AG04449 (cell line): Measurements from ENCODE around the gene RSPH1.

ENCODE experiments used
- CTCF ChIA-PET: fragments of 350-600 bp; formaldehyde crosslinking; extraction: SDS; loops from one replicate; lab custom pipeline; 2021; ENCODE audit warnings: antibody characterized with exemption; lab: Yijun Ruan, JAX
- POLR2A ChIA-PET: fragments of 400-600, 350-600 bp; formaldehyde crosslinking; extraction: SDS; loops from one replicate; lab custom pipeline; 2020; ENCODE audit warnings: antibody characterized with exemption, inconsistent platforms; lab: Yijun Ruan, JAX
- DNase-seq: peaks from one replicate; pipeline ENCODE4 v3.0.0-alpha.2; 2010; ENCODE audit warnings: low read depth, low spot score
- H3K4me3 ChIP-seq: 2 replicates; pipeline ENCODE4 v1.5.1; 2011; ENCODE audit warnings: low read depth, mild to moderate bottlenecking, control low read depth, low read length
- CTCF ChIP-seq: IDR thresholded peaks from one replicate; pipeline ENCODE4 v1.5.1; 2011; ENCODE audit warnings: mild to moderate bottlenecking, moderate library complexity, low read length, control low read depth, inconsistent platforms; ENCODE audit not compliant: insufficient read depth; ENCODE audit errors: missing control alignments

The RSPH1 gene

GRCh38 chr21:42513151-42513984, 17.3 kb upstream of the RSPH1 start, which contains the start of gene SLC37A1:
SLC37A1 (plus strand) TSS chr21:42513852; CDS start chr21:42518455, 4,603 bp downstream.
- CTCF ChIA-PET: no interaction called here
- H3K4me3 ChIP-seq: peak within 1 kb of the TSS; percentile 33
- POLR2A ChIA-PET: no interaction called here
- TF ChIP-seq CTCF: no peak
- no peak for DNase-seq

- ChIA-PET POLR2A (no interaction called here), CTCF (no interaction called here)
- no peak overlapping the region for H3K4me3 ChIP-seq
- TF ChIP-seq CTCF: no peak
- DNase-seq: no peak
These were observed 16.5 kb upstream of the RSPH1 start for GRCh38 chr21:42512346-42513034.

- CTCF ChIA-PET: no interaction called here
- POLR2A ChIA-PET: no interaction called here
- TF ChIP-seq CTCF: no peak
- no peak overlapping the region for H3K4me3 ChIP-seq
- DNase-seq: no peak
These were observed 13.2 kb upstream of the RSPH1 start for GRCh38 chr21:42509244-42509643.

GRCh38 chr21:42508371-42508770, 12.3 kb upstream of the RSPH1 start:
- CTCF ChIA-PET: no interaction called here
- no peak for DNase-seq
- POLR2A ChIA-PET: no interaction called here
- no peak overlapping the region for H3K4me3 ChIP-seq
- no peak for TF ChIP-seq CTCF

GRCh38 chr21:42507418-42507817, 11.4 kb upstream of the RSPH1 start:
- H3K4me3 ChIP-seq: no peak overlapping the region
- DNase-seq: no peak
- ChIA-PET POLR2A (no interaction called here), CTCF (no interaction called here)
- no peak for TF ChIP-seq CTCF

- TF ChIP-seq CTCF: no peak
- DNase-seq: no peak
- no peak overlapping the region for H3K4me3 ChIP-seq
- CTCF ChIA-PET: interaction anchor here (1.0 kb wide), 1 partner anchor 15 kb away, joined by 4 read pairs; no protein-coding TSS in a partner anchor
- POLR2A ChIA-PET: no interaction called here
These were observed 9.2 kb upstream of the RSPH1 start for GRCh38 chr21:42505090-42505726.
